PC-9 (cell line): Measurements from ENCODE around the gene CMTM6.

Experiments used
- CTCF ChIP-seq: fragments of 200-600 bp; sonication (generic); conservative IDR thresholded peaks from 2 replicates; pipeline ENCODE4 v1.6.1; 2017; ENCODE audit warnings: mixed run types, antibody characterized with exemption, mild to moderate bottlenecking, moderate library complexity
- EZH2 ChIP-seq: fragments of 200-600 bp; sonication (generic); IDR thresholded peaks from 2 replicates; pipeline ENCODE4 v1.8.0; 2017; ENCODE audit warnings: antibody characterized with exemption, low read depth

- TF ChIP-seq CTCF (no peak), EZH2 (no peak)
These were observed 53.0 kb downstream of the CMTM6 start for GRCh38 chr3:32449691-32450090.
